HEK293 (cell line): ENCODE data around the gene FAM149B1.

Experiments
- CTCF ChIA-PET: fragments of 350-600 bp; formaldehyde crosslinking; extraction: SDS; loops from one replicate; lab custom pipeline; 2021; ENCODE audit warnings: antibody characterized with exemption; lab: Yijun Ruan, JAX
- POLR2A ChIA-PET: fragments of 300-600 bp; formaldehyde crosslinking; extraction: SDS; loops from one replicate; lab custom pipeline; 2020; ENCODE audit warnings: antibody characterized with exemption, inconsistent platforms; lab: Yijun Ruan, JAX
- H3K27ac ChIP-seq: fragments of 200-500 bp; sonication (Bioruptor generic); 2 replicates; pipeline ENCODE4 v1.5.1; 2014; ENCODE audit warnings: low read depth, low read length, control low read depth, inconsistent platforms; ENCODE audit errors: extremely low read depth
- H3K36me3 ChIP-seq, 2 experiments: fragments of 200-500 bp in 1 of 2; sonication (Bioruptor generic) in 1 of 2; 1 replicate in 1 of 2; 2 replicates in 1 of 2; pipeline ENCODE4 v1.5.1; 2014 to 2017; ENCODE audit warnings: inconsistent platforms in 2 of 2, low read length in 2 of 2; ENCODE audit not compliant: control insufficient read depth in 2 of 2, insufficient read depth in 1 of 2
- H3K4me1 ChIP-seq: fragments of 200-500 bp; sonication (Bioruptor generic); 2 replicates; pipeline ENCODE4 v1.5.1; 2014; ENCODE audit warnings: mild to moderate bottlenecking, low read length, inconsistent platforms; ENCODE audit not compliant: control insufficient read depth, insufficient read depth
- H3K4me3 ChIP-seq: 2 replicates; pipeline ENCODE4 v1.5.1; 2011; ENCODE audit warnings: low read depth, mild to moderate bottlenecking, control low read depth, low read length, moderate library complexity
- H3K9me3 ChIP-seq: fragments of 200-500 bp; sonication (Bioruptor generic); 2 replicates; pipeline ENCODE4 v1.5.1; 2014; ENCODE audit warnings: low read depth, low read length, inconsistent platforms; ENCODE audit not compliant: control insufficient read depth, insufficient read depth
- GLIS2 ChIP-seq: fragments of 450-650 bp; formaldehyde crosslinking; IDR thresholded peaks from 2 replicates; pipeline ENCODE4 v1.5.1; 2016; ENCODE audit warnings: missing biosample characterization, missing genetic modification characterization
- HOXA7 ChIP-seq: sonication (generic); formaldehyde crosslinking; IDR thresholded peaks from 2 replicates; pipeline ENCODE4 v1.8.1; 2022; ENCODE audit warnings: missing genetic modification reagents, borderline replicate concordance
- KLF1 ChIP-seq: fragments of 450-650 bp; formaldehyde crosslinking; IDR thresholded peaks from 2 replicates; pipeline ENCODE4 v1.5.1; 2016; ENCODE audit warnings: missing biosample characterization, missing genetic modification characterization
- KLF7 ChIP-seq: fragments of 450-650 bp; formaldehyde crosslinking; IDR thresholded peaks from 2 replicates; pipeline ENCODE4 v1.5.1; 2016; ENCODE audit warnings: missing biosample characterization, missing genetic modification characterization, borderline replicate concordance
- MEIS1 ChIP-seq: sonication (generic); formaldehyde crosslinking; IDR thresholded peaks from 2 replicates; pipeline ENCODE4 v1.8.1; 2022; ENCODE audit warnings: missing genetic modification reagents, mild to moderate bottlenecking, borderline replicate concordance
- PRDM1 ChIP-seq: fragments of 450-650 bp; formaldehyde crosslinking; IDR thresholded peaks from 2 replicates; pipeline ENCODE4; 2016; ENCODE audit warnings: missing biosample characterization, missing genetic modification characterization
- SCRT2 ChIP-seq: fragments of 450-650 bp; formaldehyde crosslinking; IDR thresholded peaks from 2 replicates; pipeline ENCODE4 v1.5.1; 2016; ENCODE audit warnings: missing biosample characterization, missing genetic modification characterization
- SP3 ChIP-seq: fragments of 450-650 bp; formaldehyde crosslinking; IDR thresholded peaks from 2 replicates; pipeline ENCODE4 v1.5.1; 2016; ENCODE audit warnings: missing biosample characterization, missing genetic modification characterization
- WT1 ChIP-seq: fragments of 450-650 bp; formaldehyde crosslinking; IDR thresholded peaks from 2 replicates; pipeline ENCODE4 v1.5.1; 2016; ENCODE audit warnings: missing biosample characterization, missing genetic modification characterization
- ZBTB17 ChIP-seq: fragments of 450-650 bp; formaldehyde crosslinking; IDR thresholded peaks from 2 replicates; pipeline ENCODE4 v1.5.1; 2016; ENCODE audit warnings: missing biosample characterization, missing genetic modification characterization
- ZBTB8A ChIP-seq: fragments of 450-650 bp; formaldehyde crosslinking; IDR thresholded peaks from 2 replicates; pipeline ENCODE4 v1.5.1; 2016; ENCODE audit warnings: missing biosample characterization, missing genetic modification characterization
- ZFHX2 ChIP-seq: fragments of 450-650 bp; formaldehyde crosslinking; conservative IDR thresholded peaks from 2 replicates; pipeline ENCODE4 v1.5.1; 2016; ENCODE audit warnings: missing biosample characterization, missing genetic modification characterization
- ZFP37 ChIP-seq: fragments of 450-650 bp; formaldehyde crosslinking; IDR thresholded peaks from 2 replicates; pipeline ENCODE4 v1.5.1; 2016; ENCODE audit warnings: missing biosample characterization, missing genetic modification characterization
- ZNF10 ChIP-seq: fragments of 450-650 bp; formaldehyde crosslinking; IDR thresholded peaks from 2 replicates; pipeline ENCODE4 v1.5.1; 2017; ENCODE audit warnings: missing biosample characterization, missing genetic modification characterization
- ZNF121 ChIP-seq: fragments of 450-650 bp; formaldehyde crosslinking; IDR thresholded peaks from 2 replicates; pipeline ENCODE4 v1.5.1; 2016; ENCODE audit warnings: missing biosample characterization, missing genetic modification characterization
- ZNF132 ChIP-seq: fragments of 450-650 bp; formaldehyde crosslinking; IDR thresholded peaks from 2 replicates; pipeline ENCODE4 v1.5.1; 2017; ENCODE audit warnings: missing biosample characterization, missing genetic modification characterization, borderline replicate concordance
- ZNF146 ChIP-seq: fragments of 450-650 bp; formaldehyde crosslinking; IDR thresholded peaks from 2 replicates; pipeline ENCODE4 v1.5.1; 2016; ENCODE audit warnings: missing biosample characterization, missing genetic modification characterization
- ZNF174 ChIP-seq: fragments of 450-650 bp; formaldehyde crosslinking; IDR thresholded peaks from 2 replicates; pipeline ENCODE4 v1.5.0; 2017; ENCODE audit warnings: missing biosample characterization, mild to moderate bottlenecking, missing genetic modification characterization
- ZNF211 ChIP-seq: fragments of 450-650 bp; formaldehyde crosslinking; IDR thresholded peaks from 2 replicates; pipeline ENCODE4 v1.5.1; 2016; ENCODE audit warnings: low read depth, missing biosample characterization, missing genetic modification characterization
- ZNF324 ChIP-seq: fragments of 450-650 bp; formaldehyde crosslinking; IDR thresholded peaks from 2 replicates; pipeline ENCODE4 v1.5.1; 2016; ENCODE audit warnings: missing biosample characterization, missing genetic modification characterization
- ZNF621 ChIP-seq: fragments of 450-650 bp; formaldehyde crosslinking; IDR thresholded peaks from 2 replicates; pipeline ENCODE4 v1.5.1; 2017; ENCODE audit warnings: missing biosample characterization, missing genetic modification characterization
- ZSCAN23 ChIP-seq: fragments of 450-650 bp; formaldehyde crosslinking; IDR thresholded peaks from 2 replicates; pipeline ENCODE4 v1.5.1; 2016; ENCODE audit warnings: missing biosample characterization, missing genetic modification characterization
- ZSCAN30 ChIP-seq: fragments of 450-650 bp; IDR thresholded peaks from 2 replicates; pipeline ENCODE4 v1.5.1; 2018; ENCODE audit warnings: missing biosample characterization, mild to moderate bottlenecking, missing genetic modification characterization, moderate library complexity
- ZXDB ChIP-seq: fragments of 450-650 bp; formaldehyde crosslinking; IDR thresholded peaks from 2 replicates; pipeline ENCODE4 v1.5.1; 2016; ENCODE audit warnings: missing biosample characterization, missing genetic modification characterization
- TF ChIP-seq, protein P1 (sequence below): fragments of 450-650 bp; formaldehyde crosslinking; optimal IDR thresholded peaks from 2 replicates; pipeline ENCODE3; 2016; ENCODE audit warnings: missing biosample characterization, mild to moderate bottlenecking, missing genetic modification characterization
- TF ChIP-seq, protein P2 (sequence below): fragments of 450-650 bp; formaldehyde crosslinking; IDR thresholded peaks from 2 replicates; pipeline ENCODE4 v1.5.1; 2016; ENCODE audit warnings: missing biosample characterization, missing genetic modification characterization, borderline replicate concordance
- TF ChIP-seq, protein P3 (sequence below): fragments of 450-650 bp; IDR thresholded peaks from 2 replicates; pipeline ENCODE4 v1.5.1; 2018; ENCODE audit warnings: missing biosample characterization, missing genetic modification characterization
- TF ChIP-seq, protein P4 (sequence below): fragments of 450-650 bp; formaldehyde crosslinking; IDR thresholded peaks from 2 replicates; pipeline ENCODE4 v1.5.1; 2016; ENCODE audit warnings: missing biosample characterization, missing genetic modification characterization

FAM149B1 gene

DNA sequence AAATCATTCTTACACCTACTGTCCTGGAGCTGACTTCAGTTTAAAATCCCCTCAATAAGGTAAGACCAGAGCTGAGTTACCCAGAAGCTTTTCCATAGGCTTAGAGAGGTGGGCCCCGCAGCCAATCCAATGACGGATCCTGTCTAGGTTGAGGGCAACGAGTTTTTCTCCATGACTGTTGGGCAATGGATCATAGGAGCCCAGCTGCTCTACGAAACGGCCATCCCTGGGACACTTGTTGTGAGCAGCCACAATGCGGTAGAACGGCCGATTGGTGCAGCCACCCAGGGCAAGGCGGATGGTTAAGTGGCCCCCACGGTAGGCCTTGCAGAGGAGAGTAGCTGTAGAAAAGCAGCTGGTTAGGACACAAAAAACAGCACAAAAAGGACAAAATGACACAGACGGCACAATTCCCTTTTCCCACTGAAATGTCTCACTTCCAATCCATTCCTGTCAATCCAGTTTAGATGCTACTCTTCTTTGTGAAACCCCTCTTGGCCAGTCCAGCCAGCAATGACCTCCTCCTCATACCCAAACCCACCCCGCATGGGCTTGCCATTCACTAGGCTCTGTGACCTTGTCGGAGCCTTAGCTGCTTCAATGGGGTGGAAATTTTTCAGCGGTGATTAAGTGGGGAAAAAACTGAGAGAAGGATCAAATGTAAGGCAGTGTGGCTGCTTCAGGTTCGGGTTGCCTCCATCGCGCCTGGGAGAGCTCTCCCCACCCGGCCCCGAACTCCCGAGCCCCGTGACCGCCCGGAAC, 83.9 kb downstream of the FAM149B1 start (continued):
- TF ChIP-seq ZSCAN30 (tag by site-specific recombination) (no peak), ZSCAN23 (tag by site-specific recombination) (no peak), ZNF211 (tag by site-specific recombination) (no peak), KLF7 (tag by site-specific recombination) (no peak), ZNF621 (tag by site-specific recombination) (no peak), SCRT2 (tag by site-specific recombination) (peak; percentile 86), ZXDB (tag by site-specific recombination) (no peak), SP3 (tag by site-specific recombination) (no peak), MEIS1 (CRISPR knock-in tag) (no peak), ZBTB8A (0 out of 2 replicates have a peak, but pooled peaks have one; percentile 23), ZBTB17 (tag by site-specific recombination) (peak; percentile 71; the same call in 1 of the 2 replicates), ZNF10 (no peak), PRDM1 (no peak), ZNF121 (tag by site-specific recombination) (no peak), ZFP37 (tag by site-specific recombination) (no peak), ZNF146 (no peak), HOXA7 (CRISPR knock-in tag) (no peak), ZNF174 (no peak), WT1 (tag by site-specific recombination) (no peak)

DNA sequence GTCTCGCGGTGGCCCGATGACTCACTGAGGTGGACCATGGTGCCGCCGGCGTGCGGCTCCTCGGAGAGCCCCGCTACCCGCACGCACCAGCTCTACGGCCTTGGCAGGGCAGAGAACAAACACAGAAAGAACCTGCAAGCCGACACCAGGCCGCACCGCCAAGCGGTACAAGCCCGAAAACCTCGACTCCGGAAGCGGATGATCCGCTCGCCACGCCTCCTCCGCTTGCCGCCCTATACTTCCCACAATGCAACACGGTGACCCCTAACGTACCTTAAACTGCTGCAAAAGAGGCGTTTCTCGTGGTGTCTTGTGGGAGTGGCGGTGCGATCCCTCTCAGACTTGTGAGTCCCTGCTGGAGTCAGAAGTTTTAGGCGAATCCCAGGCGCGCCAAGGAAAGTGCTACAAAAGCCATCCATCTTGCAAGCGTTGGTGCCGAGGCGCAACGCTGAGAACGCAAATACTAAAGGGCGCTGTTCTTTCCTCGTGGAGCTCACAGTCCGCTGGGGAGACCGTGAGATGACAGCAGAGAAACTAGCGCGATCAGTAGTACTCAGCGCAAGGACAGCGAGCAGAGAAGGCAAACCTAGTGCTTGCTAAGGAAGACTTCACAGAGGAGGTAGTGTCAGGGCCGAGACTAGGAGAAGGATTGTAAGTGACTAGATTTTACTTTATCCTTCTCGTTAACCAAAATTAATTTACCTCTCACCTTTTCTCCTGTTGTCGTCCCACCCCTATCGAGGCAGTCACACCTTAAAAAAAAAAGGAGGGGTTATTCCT, 84.7 kb downstream of the FAM149B1 start, which contains the start of gene MRPS16:
MRPS16 (minus strand) TSS at position 200 of the 780 bp plus-strand sequence; CDS start at position 38, 162 bp downstream.
- H3K4me3 ChIP-seq: peak within 1 kb of the TSS; percentile 64
- H3K4me1 ChIP-seq: peaks cover 3% of the 10 kb centered on the region; the same call in 1 of the 2 replicates
- peak within 1 kb of the TSS; percentile 79 for H3K27ac ChIP-seq
- H3K36me3 ChIP-seq: peaks cover 8 to 33% of the 10 kb centered on the region in 2 experiments; a peak in 2 of 3 replicates
- POLR2A ChIA-PET: interaction anchor here (0.6 to 2.3 kb wide), 13 partner anchors 10 to 529 kb away, joined by 3 to 13 read pairs (median 4); partner anchors contain the start of genes CFAP70 and PPP3CB
- CTCF ChIA-PET: interaction anchor here (1.2 to 4.5 kb wide), 2 partner anchors 11 to 94 kb away, joined by 4 to 21 read pairs; no protein-coding TSS in a partner anchor
- no peaks in the 10 kb centered on the region for H3K9me3 ChIP-seq
- TF ChIP-seq, protein P1, sequence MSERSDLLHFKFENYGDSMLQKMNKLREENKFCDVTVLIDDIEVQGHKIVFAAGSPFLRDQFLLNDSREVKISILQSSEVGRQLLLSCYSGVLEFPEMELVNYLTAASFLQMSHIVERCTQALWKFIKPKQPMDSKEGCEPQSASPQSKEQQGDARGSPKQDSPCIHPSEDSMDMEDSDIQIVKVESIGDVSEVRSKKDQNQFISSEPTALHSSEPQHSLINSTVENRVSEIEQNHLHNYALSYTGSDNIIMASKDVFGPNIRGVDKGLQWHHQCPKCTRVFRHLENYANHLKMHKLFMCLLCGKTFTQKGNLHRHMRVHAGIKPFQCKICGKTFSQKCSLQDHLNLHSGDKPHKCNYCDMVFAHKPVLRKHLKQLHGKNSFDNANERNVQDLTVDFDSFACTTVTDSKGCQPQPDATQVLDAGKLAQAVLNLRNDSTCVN (tag by site-specific recombination): peak; percentile 60
- TF ChIP-seq, protein P2, sequence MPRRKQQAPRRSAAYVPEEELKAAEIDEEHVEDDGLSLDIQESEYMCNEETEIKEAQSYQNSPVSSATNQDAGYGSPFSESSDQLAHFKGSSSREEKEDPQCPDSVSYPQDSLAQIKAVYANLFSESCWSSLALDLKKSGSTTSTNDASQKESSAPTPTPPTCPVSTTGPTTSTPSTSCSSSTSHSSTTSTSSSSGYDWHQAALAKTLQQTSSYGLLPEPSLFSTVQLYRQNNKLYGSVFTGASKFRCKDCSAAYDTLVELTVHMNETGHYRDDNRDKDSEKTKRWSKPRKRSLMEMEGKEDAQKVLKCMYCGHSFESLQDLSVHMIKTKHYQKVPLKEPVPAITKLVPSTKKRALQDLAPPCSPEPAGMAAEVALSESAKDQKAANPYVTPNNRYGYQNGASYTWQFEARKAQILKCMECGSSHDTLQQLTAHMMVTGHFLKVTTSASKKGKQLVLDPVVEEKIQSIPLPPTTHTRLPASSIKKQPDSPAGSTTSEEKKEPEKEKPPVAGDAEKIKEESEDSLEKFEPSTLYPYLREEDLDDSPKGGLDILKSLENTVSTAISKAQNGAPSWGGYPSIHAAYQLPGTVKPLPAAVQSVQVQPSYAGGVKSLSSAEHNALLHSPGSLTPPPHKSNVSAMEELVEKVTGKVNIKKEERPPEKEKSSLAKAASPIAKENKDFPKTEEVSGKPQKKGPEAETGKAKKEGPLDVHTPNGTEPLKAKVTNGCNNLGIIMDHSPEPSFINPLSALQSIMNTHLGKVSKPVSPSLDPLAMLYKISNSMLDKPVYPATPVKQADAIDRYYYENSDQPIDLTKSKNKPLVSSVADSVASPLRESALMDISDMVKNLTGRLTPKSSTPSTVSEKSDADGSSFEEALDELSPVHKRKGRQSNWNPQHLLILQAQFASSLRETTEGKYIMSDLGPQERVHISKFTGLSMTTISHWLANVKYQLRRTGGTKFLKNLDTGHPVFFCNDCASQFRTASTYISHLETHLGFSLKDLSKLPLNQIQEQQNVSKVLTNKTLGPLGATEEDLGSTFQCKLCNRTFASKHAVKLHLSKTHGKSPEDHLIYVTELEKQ: no peak
- TF ChIP-seq ZFHX2 (tag by site-specific recombination) (peak; percentile 34; the same call in 1 of the 2 replicates), GLIS2 (peak; percentile 29; the same call in 1 of the 2 replicates), SP3 (tag by site-specific recombination) (peak; percentile 99), PRDM1 (0 out of 2 replicates have a peak, but pooled peaks have one; percentile 18), ZNF324 (tag by site-specific recombination) (peak; percentile 35; the same call in 1 of the 2 replicates), ZNF132 (no peak), KLF1 (tag by site-specific recombination) (peak; percentile 64)
- TF ChIP-seq, protein P3, sequence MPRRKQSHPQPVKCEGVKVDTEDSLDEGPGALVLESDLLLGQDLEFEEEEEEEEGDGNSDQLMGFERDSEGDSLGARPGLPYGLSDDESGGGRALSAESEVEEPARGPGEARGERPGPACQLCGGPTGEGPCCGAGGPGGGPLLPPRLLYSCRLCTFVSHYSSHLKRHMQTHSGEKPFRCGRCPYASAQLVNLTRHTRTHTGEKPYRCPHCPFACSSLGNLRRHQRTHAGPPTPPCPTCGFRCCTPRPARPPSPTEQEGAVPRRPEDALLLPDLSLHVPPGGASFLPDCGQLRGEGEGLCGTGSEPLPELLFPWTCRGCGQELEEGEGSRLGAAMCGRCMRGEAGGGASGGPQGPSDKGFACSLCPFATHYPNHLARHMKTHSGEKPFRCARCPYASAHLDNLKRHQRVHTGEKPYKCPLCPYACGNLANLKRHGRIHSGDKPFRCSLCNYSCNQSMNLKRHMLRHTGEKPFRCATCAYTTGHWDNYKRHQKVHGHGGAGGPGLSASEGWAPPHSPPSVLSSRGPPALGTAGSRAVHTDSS: no peak
- TF ChIP-seq, protein P4, sequence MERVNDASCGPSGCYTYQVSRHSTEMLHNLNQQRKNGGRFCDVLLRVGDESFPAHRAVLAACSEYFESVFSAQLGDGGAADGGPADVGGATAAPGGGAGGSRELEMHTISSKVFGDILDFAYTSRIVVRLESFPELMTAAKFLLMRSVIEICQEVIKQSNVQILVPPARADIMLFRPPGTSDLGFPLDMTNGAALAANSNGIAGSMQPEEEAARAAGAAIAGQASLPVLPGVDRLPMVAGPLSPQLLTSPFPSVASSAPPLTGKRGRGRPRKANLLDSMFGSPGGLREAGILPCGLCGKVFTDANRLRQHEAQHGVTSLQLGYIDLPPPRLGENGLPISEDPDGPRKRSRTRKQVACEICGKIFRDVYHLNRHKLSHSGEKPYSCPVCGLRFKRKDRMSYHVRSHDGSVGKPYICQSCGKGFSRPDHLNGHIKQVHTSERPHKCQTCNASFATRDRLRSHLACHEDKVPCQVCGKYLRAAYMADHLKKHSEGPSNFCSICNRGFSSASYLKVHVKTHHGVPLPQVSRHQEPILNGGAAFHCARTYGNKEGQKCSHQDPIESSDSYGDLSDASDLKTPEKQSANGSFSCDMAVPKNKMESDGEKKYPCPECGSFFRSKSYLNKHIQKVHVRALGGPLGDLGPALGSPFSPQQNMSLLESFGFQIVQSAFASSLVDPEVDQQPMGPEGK (tag by site-specific recombination): no peak; the same call in 1 of the 2 replicates
